ENCODE measurements around the gene POU2F1.

Gene POU2F1

DNA sequence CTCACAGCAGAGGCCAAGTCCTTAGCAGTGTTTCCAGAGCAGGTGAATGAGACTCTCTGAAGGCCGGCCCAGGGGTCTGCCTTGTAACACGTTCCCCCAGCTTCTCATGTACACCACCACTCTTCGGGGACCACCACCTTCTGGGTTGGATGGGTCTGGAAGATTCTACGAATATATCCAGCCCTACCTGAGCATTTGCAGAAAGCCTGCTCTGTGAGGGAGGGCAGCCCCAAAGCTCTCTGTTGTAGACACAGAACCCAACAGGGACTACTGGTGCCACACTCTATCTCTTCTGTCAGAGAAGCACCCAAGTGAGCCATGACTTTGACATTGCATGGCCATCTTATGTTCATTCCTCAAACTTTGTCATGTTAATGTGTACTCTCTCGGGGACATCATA is 235.8 kb downstream of the POU2F1 start:
- in situ Hi-C loops (cut with MboI; ENCODE audit: low sequenced_read_pairs), result no loop called here

DNA sequence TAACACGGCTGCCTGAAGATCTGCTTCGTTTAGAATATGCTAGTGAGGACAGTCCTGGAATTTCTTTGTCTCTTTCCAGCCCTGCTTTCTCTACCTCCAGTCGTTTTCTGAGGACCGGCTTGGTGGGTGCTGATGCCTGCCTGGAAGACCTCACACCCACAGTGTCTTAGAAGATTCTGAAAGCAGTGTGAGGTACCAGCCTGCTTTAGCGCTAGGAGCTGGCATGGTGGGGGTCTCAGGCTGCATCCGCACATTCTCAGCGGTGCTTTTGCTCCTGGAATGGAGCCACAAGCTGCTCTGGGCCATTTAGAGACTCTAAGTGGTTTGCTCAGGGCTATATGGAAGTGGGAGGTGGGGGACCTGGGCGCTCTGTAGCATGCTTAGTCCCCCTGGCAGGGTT is 236.2 kb downstream of the POU2F1 start:
- in situ Hi-C loops (cut with MboI; ENCODE audit: low sequenced_read_pairs), result no loop called here

DNA sequence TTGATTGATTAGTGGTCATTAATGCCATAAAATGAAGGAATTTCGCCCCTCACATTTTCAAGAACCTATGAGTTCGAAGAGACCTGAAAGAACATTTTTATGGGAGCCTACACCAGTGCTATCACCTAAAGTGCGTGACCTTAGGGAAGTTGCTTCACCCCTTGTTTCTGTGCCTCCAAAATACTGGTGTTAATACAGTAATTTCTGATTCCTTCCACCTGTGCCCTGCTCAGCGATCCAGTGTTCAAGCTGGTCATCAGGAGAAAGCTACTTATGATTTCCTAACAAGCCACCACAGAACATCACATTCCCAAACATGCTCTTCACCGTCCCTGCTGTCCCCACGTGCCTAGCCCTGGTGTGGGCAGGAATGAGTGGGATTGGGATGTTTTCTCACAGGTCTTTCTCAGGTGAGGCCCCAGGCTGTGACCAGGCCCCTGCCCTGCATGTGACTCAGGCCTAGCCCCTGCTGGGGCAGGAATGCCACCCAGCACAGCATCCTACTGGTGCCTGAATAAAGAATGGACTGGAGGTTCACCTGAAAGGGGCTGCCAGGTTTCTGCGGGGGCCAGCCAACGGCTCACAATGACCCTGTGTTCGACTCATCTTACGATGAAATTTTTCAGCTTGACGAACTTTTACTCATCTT is 237.4 kb downstream of the POU2F1 start:
- in situ Hi-C loops (cut with MboI; ENCODE audit: low sequenced_read_pairs), result no loop called here

DNA sequence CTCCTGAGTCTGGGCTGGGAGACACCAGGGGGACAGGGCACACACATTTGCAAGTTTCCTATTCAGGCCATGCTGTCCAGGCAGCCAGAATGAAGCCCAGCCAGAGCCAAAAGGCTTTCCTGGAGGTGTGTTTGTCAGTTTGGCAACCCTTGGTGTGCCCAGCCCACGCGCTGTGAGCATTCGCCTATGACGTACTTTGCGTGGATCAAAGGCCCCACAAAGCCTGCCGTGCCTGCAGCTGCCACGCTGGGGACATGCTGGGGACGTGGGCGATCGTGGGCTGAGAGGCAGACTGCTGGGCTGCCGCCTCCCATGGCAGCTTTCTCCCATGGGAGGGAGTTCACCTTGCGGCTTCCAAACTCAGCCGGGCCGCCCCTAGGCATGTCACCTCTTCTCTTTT is 240.2 kb downstream of the POU2F1 start:
- in situ Hi-C loops (cut with MboI; ENCODE audit: low sequenced_read_pairs), result no loop called here

DNA sequence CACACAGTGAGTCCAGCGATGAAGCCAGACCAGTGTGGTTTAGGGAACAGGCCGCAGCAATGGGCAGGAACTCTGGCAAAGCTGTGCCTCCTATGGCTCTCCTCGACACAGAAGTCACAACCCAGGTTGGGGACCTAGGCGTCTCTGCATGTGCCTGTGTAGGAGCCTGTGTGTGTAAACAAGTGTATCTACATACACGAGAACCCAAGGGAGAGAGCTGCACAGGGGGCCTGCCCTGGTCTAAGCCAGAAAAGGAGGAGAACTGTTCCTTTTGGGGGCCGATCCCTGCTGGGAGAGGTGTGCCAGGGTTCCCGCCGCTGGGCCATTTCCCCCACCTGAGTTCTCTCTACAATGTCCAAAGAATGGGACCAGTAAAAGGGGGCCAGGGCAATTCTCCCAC is 241.7 kb downstream of the POU2F1 start:
- in situ Hi-C loops (cut with MboI; ENCODE audit: low sequenced_read_pairs), result no loop called here

DNA sequence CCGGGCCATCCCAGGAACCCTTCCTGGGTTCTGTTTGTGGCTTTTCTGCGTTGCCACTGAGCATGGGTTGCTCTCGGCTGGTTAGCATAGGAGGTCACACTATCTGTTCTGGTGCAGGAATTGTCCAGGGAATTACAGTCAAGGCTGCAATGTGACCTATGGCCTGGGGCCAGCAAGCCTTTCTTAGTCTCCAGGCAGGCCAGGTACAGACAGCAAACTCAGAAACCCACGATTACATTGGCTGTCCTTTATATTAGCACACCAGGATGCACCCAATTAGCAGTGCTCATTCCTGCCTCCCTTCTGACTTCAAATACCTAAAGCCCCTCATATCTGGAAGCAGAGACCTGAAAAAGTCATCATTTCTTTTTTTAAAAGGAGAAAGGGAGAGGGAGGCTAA is 242.4 kb downstream of the POU2F1 start:
- in situ Hi-C loops (cut with MboI; ENCODE audit: low sequenced_read_pairs), result no loop called here

DNA sequence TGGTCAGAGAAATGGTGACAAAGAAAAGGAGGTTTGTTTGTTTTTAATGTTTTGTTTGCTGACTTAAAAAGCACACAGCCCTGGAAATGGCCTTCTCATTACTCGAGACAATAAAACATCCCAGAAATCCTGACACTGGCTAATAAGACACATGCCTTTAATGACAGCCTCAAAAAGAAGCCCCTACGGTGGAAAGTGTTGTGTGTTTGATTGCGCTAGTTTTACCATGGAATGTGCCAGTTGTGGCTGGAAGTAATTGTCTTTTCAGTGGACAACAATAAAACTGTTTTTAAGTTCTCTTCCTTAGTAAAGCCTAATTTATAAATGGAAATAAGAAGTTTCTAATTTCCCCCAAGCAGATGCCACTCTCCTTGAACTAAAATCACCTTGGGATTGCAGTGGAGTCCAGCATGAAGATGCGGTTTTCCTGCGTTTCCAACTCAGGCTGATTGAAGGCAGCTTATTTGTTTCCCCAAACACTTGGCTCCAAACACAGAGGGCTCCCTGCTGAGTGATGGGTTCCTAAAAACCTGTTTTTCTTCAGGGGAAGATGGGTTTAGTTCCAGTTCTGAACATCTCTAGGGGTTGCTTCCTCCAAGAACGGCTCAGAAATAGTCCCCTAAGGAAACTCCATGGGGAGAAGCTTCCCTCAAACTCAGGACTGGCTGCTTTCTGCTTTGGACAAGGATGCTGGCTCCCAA is 243.3 kb downstream of the POU2F1 start:
- in situ Hi-C loops (cut with MboI; ENCODE audit: low sequenced_read_pairs), result no loop called here

DNA sequence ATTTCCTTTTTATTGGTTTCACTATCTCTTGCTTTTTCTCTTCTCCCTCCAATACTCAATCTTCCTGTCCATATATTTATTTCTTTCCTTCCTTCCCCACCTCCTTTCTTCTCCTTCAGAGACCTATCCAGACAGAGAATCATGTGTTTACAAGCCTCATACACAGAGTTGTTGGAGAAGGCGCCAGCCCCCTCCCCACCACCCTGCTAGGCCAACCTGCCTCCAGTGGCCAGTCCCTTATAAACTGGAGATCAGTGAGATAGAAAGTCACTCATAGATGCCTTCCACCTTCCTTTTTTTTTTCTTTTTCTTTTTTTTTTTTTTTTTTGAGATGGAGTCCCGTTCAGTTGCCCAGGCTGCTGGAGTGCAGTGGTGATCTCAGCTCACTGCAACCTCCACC is 244.3 kb downstream of the POU2F1 start:
- in situ Hi-C loops (cut with MboI; ENCODE audit: low sequenced_read_pairs), result no loop called here

DNA sequence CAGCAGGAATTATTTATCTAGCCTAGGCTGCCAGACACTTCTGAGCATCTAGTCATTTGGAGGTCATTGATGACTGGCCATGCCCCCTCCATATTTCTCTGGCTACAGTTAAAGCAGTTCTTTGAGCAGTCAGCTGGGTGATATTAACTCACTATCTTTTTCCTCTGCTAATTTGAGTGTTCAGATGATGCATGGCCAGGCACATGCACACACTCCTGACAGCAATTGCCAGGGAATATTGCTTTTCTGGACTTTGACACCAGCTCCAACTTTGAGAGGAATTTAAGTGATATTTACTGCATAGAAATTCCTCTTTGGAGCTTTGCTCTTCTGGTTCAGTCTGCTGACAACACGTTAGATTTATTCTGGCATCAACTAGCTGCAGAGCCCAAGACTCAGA is 245.1 kb downstream of the POU2F1 start:
- in situ Hi-C loops (cut with MboI; ENCODE audit: low sequenced_read_pairs), result no loop called here

DNA sequence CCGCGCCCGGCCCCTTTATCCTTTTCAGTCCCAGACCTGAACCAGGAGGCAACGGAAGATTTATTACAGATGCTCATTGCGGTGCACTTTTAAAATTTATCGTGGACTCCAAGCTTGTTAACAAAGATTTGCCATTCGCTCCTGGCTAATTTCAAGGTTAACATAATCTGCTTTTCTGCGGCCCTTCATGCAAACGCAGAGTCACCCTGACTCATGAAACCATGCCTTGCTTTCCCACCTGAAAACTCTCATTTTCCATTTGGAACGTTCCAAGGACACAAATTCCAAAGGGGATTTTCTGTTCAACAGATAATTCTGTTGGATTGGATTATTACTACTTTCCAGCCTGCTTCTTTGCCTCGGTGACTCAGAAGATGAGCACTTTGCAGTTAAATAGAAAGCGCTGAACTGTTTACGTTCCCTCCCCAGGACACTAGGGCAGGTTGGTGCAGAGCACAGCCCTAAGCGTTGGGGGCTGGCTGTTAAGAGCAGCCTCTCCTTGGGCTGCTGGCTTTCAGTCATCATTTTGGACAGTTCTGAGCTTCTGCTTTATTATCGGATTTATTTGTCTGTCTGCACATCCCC is 246.5 kb downstream of the POU2F1 start:
- in situ Hi-C loops (cut with MboI; ENCODE audit: low sequenced_read_pairs), result no loop called here

DNA sequence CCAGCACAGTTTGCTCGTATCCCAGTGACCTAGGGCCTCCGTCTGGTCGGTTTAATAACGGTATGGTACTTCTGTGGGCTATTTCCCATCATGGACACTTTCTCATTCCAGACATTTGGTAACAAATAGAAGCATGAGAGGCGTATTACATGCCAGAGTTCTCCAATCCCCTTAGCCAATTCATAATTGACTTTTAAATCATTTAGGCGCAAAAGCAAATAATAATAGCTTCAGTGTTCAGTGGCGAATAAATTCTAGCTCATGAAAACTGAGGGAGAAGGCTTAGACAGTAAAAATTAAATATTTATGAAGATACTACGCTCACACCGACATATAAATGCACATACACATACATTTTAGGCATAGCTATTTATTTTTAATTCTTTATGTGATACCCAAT is 247.1 kb downstream of the POU2F1 start:
- in situ Hi-C loops (cut with MboI; ENCODE audit: low sequenced_read_pairs), result no loop called here

DNA sequence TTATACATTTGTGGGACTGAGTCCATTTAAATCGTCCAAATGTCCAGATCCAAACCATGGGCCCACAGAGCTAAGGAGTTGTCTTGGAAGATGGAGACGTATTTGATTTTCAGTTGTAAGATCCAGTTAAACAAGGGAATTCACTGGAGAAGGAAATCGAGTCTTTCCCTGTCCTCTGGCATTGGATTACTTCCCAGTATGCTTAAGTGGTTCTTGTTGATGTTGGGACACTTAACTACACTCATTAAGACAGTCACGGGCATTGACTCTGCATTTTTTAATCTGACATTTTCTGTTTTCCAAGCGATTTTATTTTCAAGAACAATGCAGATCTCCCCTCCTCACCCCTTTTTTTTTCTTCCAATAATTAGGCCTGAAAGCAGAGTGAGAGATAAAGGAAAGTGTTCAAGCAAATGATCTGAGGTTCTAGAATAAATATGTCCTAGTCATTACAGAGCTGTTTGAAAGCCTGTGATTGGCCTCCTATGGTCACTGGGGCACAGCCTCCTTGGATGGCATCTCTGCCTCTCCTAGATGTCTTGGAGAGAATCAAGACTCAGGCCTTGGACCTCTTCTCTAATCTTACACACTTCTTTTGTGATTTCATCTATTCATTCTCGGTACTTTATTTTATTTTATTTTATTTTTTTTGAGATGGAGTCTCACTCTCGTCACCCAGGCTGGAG is 248.7 kb downstream of the POU2F1 start:
- in situ Hi-C loops (cut with MboI; ENCODE audit: low sequenced_read_pairs), result no loop called here

DNA sequence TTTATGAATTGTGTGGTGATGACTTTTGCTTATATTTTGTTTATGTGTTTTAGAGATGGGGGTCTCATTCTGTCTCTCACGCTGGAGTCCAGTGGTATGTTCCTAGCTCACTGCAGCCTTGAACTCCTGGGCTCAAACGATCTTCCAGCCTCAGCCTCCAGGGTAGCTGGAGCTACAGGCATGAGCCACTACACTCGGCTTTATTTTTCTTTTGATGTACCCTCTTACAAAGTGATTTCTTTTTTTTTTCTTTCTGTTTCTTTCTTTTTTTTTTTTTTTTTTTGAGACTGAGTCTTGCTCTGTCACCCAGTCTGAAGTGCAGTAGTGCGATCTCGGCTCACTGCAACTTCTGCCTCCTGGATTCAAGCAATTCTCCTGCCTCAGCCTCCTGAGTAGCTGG is 250.9 kb downstream of the POU2F1 start:
- in situ Hi-C loops (cut with MboI; ENCODE audit: low sequenced_read_pairs), result no loop called here

DNA sequence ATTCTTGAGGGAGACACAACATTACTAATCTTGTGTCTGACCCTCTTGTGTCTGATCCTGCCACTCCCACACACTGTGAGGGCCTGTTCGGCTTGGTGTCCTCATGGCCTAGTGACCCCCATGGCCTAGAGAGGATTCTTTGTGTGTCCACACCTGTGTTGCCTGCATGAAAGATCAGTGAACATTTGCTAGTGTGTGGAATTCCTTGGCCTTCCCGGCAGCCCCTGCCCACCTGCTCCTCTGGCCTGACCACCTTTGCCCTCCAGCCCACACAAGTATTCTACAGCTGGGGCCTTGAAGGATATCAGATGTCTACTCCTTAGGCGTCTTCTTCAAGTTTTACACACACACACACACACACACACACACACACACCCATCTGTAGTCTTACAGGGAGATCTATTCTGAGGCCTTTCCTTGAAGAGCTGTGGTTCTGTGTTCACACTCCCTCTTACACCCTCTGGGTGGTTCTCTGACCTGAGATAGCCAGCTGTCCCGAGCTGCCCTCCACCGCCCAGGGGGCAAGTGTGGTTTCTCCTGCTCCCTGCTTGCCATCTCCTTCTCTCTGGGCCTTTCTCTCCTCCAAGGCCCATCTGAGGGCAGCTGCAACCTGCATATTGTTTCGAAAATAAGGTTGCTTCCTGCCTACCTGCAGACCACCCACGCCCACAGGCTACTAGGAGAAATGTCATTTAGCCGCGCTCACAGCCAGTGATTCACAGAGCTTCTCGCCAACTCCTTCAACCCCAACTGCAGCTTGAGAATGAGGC is 252.3 kb downstream of the POU2F1 start:
- in situ Hi-C loops (cut with MboI; ENCODE audit: low sequenced_read_pairs), result no loop called here

DNA sequence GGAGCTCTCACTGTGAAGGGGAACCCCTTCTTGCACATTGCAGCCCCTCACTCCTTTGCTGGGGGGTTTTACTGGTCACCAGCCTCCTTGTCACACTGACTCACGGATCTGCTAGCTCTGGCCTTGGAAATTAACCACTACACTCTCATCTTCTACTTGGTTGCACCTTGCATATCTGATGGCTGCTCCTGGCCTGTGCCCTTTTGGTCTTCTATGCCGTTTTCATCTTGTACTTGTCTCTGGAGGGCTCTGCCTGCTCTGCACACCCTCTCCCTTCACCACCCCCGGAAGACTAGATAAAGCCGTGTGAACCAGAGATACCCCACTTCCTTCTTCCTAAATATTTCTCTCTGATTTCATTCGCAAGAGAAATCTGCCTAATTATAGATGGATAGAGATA is 253.1 kb downstream of the POU2F1 start:
- in situ Hi-C loops (cut with MboI; ENCODE audit: low sequenced_read_pairs), result no loop called here

DNA sequence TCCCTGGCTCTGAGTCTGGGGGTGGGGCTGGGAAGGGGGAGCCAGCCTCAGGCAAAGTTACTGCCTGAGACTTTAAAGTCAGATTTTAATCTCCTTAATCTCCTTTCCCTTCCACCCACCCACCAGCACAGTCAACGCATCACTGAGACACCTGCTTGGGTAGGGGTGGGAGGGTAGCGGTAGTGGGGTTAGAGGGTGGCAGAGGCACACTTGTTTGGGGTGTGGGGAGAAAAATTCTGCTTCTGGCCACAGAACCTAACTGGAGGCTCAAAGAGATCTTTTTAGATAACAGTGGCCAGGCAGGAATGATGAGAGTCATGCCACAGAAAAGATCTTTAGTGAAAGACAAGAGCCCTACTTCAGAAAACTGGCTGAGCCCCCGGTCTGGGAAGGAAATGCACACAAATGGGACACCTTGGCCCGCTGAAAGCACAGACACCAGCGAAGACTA is 253.5 kb downstream of the POU2F1 start:
- in situ Hi-C loops (cut with MboI; ENCODE audit: low sequenced_read_pairs), result no loop called here

DNA sequence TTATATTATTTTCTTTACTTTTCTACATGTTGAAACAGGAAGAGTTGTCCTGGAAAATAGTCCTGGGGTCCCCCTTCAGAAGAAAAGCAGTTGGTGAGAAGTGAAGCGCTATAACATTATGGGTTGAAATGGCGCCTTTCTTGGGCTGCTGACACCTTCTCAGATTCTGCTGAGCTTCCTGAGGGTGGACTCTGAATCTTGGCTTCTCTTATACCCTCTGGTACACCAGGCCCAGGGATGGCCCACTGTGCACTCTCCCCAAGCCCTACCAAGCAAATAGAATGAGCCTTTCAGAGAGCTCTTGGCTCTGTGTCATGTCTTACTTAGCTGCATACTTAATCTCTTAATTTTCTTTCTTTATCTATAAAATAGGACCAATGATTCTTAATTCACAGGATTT is 255.4 kb downstream of the POU2F1 start:
- in situ Hi-C loops (cut with MboI; ENCODE audit: low sequenced_read_pairs), result no loop called here

Data from HL-60/S4 treated with phorbol 12-myristate 13-acetate at 8.2 ng/mL for 4 days and 3 days (cell line).